ENCODE data around the gene FAM236A.
"Not testable (repeated sequence)": the region's sequence is repeated elsewhere in the genome, so short reads cannot be mapped to it uniquely, and the experiment has no call there.

Gene FAM236A

DNA sequence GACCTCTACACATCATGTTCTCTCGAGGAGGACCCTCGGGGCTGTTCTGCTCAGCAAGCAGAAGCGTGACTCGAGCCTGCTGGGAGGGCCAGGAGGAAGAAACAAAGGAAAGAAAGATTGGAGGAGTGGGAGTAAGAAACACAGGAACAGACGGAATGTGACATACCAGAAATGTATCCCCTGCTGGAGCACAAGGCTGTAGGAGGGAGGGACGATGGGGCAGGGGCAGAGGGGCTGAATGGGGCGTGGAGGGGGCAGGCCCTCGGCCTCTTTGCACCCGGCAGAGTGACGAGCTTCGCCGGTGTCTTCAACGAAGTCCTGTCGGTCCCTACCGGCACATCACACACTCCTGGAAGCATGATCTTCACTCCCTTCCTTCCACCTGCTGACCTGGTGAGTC, at the start of gene FAM236A:
FAM236A (plus strand) TSS at position 301 of the 400 bp plus-strand sequence; CDS start at position 358, 57 bp downstream.
- POLR2A ChIA-PET; DNase-seq (ENCODE audit: low read depth, low spot score); CTCF ChIA-PET; H3K4me3 ChIP-seq (ENCODE audit: low read depth, low read length): not testable (repeated sequence)

DNA sequence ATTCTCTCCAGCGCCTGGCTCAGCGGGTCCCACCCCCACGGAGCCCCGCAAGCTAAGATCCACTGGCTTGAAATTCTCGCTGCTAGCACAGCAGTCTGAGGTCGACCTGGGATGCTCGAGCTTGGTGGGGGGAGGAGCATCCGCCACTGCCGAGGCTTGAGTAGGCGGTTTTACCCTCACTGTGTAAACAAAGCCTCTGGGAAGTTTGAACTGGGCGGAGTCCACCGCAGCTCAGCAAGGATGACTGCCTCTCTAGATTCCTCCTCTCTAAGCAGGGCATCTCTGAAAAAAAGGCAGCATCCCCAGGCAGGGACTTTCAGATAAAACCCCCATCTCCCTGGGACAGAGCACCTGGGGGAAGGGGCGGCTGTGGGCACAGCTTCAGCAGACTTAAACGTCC, 48.3 kb upstream of the FAM236A start:
- DNase-seq (ENCODE audit: low read depth, low spot score); POLR2A ChIA-PET; CTCF ChIA-PET: not testable (repeated sequence)

DNA sequence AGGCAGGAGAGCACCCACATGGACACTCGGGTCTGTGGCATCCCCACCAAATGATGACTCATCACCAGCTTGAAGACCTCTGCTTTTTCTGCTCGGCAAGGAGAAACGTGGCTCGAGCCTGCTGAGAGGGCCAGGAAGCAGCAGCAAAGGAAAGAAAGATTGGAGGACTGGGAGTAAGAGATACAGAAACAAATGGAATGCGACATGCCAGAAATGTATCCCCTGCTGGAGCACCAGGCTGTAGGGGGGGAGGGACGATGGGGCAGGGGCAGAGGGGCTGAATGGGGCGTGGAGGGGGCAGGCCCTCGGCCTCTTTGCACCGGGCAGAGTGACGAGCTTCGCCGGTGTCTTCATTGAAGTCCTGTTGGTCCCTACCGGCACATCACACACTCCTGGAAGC, 25.7 kb upstream of the FAM236A start, which contains the start of gene FAM236C:
FAM236C (plus strand) TSS at position 301 of the 400 bp plus-strand sequence. CDS start 100 bp downstream, outside the sequence.
- CTCF ChIA-PET; H3K4me3 ChIP-seq (ENCODE audit: low read depth, low read length); DNase-seq (ENCODE audit: low read depth, low spot score); POLR2A ChIA-PET: not testable (repeated sequence)

More for the DNA sequence above, 48.3 kb upstream of the FAM236A start:
- not testable (repeated sequence) for H3K4me3 ChIP-seq (ENCODE audit: low read depth, low read length)

DNA sequence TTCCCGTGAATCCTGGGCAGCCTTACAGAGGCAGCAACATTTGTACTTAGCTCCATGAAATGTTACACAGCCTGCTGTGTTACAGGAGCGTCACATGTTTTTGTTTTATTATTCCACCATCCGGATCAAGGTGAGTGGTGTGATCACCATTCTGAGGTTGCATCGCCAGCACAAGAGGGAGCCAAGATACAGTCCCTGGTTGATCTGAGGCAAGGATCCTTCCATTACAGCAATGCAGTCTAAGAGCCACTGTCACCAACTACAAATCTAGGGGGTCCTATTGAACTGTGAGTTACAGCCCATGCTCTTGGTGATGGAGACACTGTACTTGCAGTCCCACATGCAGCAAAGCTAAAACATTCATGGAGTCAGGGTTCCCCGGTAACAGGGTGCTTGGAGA, 21.9 kb upstream of the FAM236A start:
- H3K4me3 ChIP-seq (ENCODE audit: low read depth, low read length); CTCF ChIA-PET; DNase-seq (ENCODE audit: low read depth, low spot score); POLR2A ChIA-PET: not testable (repeated sequence)

DNA sequence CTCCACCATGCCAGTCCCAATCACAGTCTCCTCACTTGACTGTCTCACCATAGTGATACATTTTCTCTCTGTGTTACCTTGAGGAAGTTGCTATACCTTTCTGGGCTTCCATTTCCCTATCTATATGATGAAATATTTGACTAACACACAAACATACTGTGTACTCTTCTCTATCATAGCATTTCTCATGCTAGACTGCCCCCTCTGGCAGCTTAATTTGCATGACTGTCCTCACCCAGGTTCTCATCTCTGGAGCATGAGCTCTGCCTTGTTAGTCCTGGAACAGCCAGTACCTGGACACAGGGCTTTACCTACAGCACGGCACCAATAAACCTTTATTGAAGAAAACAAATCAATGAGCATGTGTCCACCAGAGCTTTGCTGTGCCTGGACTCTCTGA, 5.7 kb upstream of the FAM236A start:
- CTCF ChIA-PET; DNase-seq (ENCODE audit: low read depth, low spot score); H3K4me3 ChIP-seq (ENCODE audit: low read depth, low read length); POLR2A ChIA-PET: not testable (repeated sequence)

DNA sequence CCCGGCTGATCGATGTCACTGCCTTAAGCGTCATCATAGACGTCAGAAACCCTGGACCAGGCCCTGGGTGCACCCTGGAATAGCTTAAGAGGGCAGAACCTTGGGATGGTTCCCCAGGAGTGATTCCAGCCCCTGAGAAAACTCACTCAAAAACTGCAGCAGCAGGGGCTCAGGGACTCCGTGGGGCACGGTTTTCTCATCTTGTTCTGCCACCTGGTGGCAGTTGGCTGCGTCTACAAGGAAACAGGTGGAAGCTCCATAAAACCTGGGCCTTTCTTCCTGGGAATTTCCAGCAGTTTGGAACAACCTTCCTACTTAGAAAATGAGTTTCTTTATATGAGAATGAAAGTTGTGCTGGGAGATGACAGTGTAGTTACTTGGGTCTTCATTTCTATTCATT, 1.6 kb upstream of the FAM236A start:
- H3K4me3 ChIP-seq (ENCODE audit: low read depth, low read length); POLR2A ChIA-PET; DNase-seq (ENCODE audit: low read depth, low spot score); CTCF ChIA-PET: not testable (repeated sequence)

DNA sequence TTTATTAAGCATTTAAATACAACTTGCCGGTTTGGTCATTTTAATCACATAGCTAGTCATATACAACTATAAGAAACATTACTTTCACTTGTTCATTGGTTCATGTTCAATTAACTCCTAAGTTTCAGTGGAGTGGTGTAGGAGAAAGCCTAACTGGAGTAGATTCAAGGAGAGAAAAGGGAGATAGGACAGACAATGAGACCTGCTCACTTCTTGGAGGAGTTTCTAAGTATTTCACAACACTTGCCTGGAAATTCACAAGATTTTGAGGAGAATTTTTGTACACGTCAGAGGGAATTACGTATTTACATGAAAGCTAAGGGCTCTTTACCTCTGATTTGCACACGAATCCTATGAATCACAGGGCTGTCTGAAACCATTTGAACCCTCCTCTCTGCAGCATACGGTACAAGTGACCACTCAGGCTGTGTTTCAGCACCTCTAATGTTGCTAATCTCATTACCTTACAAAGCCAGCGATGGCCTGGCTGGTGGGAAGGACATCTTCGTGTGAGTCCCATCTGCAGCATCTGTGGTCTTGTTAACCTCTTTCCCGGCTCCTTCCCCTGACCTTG, 1.0 kb upstream of the FAM236A start:
- POLR2A ChIA-PET; CTCF ChIA-PET; H3K4me3 ChIP-seq (ENCODE audit: low read depth, low read length); DNase-seq (ENCODE audit: low read depth, low spot score): not testable (repeated sequence)

DNA sequence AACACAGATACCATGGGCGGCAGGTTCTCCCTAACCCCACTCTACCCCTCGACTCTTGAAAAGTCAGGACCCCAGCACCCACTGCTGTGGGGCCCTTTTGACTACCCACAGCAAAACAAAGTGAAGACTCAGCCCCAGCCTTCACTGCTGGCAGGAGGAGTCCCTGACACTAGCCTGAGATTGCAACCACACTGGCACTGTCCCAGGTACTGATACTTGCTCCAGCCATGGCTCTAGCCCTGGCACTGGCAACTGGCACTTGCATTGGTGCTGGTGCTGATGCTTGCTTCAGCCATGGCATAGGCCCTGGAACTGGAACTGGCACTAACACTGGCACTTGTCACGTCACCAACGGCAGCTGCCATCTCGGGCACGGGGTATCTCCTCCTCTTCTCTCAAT, 4.3 kb downstream of the FAM236A start:
- DNase-seq (ENCODE audit: low read depth, low spot score); CTCF ChIA-PET; POLR2A ChIA-PET; H3K4me3 ChIP-seq (ENCODE audit: low read depth, low read length): not testable (repeated sequence)

DNA sequence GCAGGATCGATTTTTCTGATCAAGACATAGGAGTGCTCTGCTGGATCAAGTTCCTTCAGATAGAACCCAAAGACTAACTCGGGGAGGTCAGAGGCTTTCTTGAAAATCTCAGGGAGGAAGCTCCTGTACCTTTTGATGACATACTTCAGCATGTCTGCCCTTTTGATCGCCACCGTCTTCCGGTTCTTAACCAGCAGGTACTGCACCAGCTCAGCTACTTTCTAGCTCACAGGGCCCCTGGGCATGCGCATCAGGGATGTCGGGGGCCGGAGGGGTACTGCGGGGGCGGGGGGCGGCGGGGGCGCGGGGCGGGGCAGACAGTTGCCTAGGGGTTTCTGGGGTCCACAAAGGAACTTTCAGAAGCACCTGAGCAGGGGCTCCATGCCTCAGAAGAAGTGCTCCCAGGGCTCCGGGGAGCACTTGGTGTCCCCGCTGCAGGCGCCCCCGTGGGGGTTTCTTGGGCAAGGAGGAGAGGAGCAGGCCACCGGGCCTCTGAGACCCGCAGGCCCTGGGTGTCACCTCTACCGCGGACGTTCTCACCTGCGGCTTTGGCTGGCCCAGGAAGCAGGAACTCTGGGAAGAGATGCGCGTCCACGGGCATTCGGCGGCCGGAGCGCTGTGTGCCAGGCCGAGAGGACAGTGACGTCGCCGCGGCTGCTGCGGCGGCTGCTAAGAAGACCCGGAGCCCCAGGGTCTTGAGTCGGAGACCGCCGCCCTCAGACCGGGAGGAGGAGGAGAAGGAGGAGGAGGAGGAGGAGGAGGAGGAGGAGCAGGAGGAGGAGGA, 5.2 kb downstream of the FAM236A start:
- H3K4me3 ChIP-seq (ENCODE audit: low read depth, low read length); DNase-seq (ENCODE audit: low read depth, low spot score); CTCF ChIA-PET; POLR2A ChIA-PET: not testable (repeated sequence)

DNA sequence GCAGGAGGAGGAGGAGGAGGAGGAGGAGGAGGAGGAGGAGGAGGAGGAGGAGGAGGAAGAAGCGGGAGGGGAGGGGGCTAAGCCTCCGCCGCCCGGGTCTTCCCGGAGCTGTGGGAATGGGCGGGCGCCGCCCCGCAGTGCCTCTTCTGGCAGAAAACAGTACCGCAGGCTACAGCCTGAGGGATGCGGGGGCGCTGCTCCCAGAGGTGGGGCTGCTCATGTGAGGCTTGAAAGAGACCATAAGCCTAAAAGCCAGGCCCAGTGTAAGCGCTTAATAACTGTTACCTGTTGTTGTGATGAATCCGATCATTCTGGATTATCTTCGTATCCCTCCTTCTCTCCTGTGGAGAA, 5.8 kb downstream of the FAM236A start, which contains the start of gene DMRTC1:
DMRTC1 (minus strand) TSS at position 19 of the 351 bp plus-strand sequence. CDS start 68,143 bp downstream, outside the sequence.
- POLR2A ChIA-PET; DNase-seq (ENCODE audit: low read depth, low spot score); H3K4me3 ChIP-seq (ENCODE audit: low read depth, low read length); CTCF ChIA-PET: not testable (repeated sequence)

DNA sequence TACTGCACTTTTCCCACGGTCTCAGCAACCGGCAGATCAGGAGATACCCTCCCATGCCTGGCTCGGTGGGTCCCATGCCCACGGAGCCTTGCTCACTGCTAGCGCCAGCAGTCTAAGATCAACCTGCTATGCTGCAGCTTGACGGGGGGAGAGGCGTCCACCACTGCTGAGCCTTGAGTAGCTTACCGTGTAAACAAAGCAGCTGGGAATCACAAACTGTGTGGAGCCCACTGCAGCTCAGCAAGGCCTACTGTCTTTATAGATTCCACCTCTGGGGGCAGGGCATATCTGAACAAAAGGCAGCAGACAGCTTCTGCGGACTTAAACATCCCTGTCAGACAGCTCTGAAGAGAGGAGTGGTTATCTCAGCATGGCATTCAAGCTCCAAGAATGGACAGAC, 22.0 kb downstream of the FAM236A start:
- DNase-seq (ENCODE audit: low read depth, low spot score); H3K4me3 ChIP-seq (ENCODE audit: low read depth, low read length); POLR2A ChIA-PET; CTCF ChIA-PET: not testable (repeated sequence)

DNA sequence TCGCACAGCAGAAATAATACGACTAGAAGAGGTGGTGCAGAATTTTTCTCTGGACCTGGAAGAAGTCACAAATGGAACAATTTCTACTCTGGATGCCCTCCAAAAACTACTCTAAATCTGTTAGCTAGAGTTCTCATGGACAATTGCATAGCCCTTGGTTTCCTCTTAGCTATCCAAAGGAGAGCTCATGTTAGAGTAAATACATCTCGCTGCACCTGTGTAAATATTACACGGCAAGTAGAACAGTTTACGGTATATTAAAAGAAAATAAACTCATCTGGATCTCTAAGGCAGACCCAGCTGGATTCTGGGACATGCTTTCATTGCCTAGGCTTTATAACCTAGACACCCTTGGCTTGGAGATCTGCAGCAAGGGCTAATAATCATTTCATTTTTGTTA, 33.9 kb downstream of the FAM236A start:
- DNase-seq (ENCODE audit: low read depth, low spot score); H3K4me3 ChIP-seq (ENCODE audit: low read depth, low read length); CTCF ChIA-PET; POLR2A ChIA-PET: not testable (repeated sequence)

DNA sequence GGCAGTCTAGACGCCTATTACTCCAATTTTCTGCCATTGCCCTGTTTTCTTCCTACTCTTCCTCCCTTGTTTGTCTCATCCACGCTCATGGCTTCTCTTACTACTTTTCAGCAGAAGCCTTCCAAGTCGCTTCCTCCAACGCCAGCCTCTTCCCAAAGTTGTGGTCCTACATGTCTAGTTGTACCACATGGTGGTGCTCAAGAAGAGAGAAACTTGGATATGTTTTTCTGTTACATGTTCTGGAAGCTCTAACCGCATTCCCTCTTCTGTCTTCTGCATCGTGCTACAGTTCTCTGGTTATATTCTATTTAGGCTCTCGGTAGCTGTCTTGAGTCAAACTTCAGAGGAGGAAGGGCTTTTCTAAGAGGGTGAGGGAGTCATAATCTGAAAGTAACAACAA, 36.9 kb downstream of the FAM236A start:
- CTCF ChIA-PET; POLR2A ChIA-PET; H3K4me3 ChIP-seq (ENCODE audit: low read depth, low read length); DNase-seq (ENCODE audit: low read depth, low spot score): not testable (repeated sequence)

DNA sequence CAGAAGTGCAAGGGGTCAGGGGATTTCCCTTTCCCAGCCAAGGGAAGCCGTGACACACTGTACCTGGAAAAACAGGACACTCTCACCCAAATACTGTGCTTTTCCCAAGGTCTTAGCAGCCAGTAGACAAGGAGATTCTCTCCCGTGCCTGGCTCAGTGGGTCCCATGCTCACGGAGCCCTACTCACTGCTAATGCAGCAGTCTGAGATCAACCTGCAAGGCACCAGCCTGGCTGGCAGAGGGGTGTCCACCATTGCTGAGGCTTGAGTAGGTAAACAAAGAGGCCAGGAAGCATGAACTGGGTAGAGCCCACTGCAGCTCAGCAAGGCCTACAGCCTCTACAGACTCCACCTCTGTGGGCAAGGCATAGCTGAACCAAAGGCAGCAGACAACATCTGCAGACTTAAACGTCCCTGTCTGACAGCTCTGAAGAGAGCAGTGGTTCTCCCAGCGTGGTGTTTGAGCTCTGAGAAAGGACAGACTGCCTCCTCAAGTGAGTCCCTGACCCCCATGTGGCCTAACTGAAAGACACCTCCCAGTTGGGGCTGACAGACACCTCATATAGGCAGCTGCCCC, 43.0 kb downstream of the FAM236A start:
- H3K4me3 ChIP-seq (ENCODE audit: low read depth, low read length); CTCF ChIA-PET; POLR2A ChIA-PET; DNase-seq (ENCODE audit: low read depth, low spot score): not testable (repeated sequence)

Data from AG04449 (cell line).